MM.1S (cell line): Measurements from ENCODE around the gene LBR.

Experiments
- DNase-seq: peaks from one replicate; pipeline ENCODE4 v3.0.0-alpha.2; 2015
- H2AFZ ChIP-seq: fragments of 300-600 bp; sonication (generic); 2 replicates; pipeline ENCODE4 v1.6.0; 2016; ENCODE audit warnings: antibody characterized with exemption, low read length
- H3F3A ChIP-seq: fragments of 300-600 bp; sonication (generic); 2 replicates; pipeline ENCODE4 v1.6.1; 2016; ENCODE audit warnings: mild to moderate bottlenecking, antibody characterized with exemption, low read length, moderate library complexity, mixed read lengths; ENCODE audit not compliant: insufficient read depth
- H3K27ac ChIP-seq: fragments of 300-600 bp; sonication (generic); 2 replicates; pipeline ENCODE4 v1.5.1; 2016; ENCODE audit warnings: mild to moderate bottlenecking, low read length
- H3K27me3 ChIP-seq: fragments of 300-600 bp; sonication (generic); replicated peaks from 2 replicates; pipeline ENCODE4 v1.6.0; 2016; ENCODE audit warnings: low read length; ENCODE audit not compliant: insufficient read depth
- H3K36me3 ChIP-seq: fragments of 300-600 bp; sonication (generic); replicated peaks from 2 replicates; pipeline ENCODE4 v1.6.1; 2016; ENCODE audit warnings: mild to moderate bottlenecking, low read length, mixed read lengths; ENCODE audit not compliant: insufficient read depth
- H3K4me1 ChIP-seq: fragments of 300-600 bp; sonication (generic); 2 replicates; pipeline ENCODE4 v1.6.1; 2016; ENCODE audit warnings: low read length, mixed read lengths
- H3K4me2 ChIP-seq: fragments of 300-600 bp; sonication (generic); 2 replicates; pipeline ENCODE4 v1.6.0; 2016; ENCODE audit warnings: low read depth, low read length
- H3K4me3 ChIP-seq: fragments of 300-600 bp; sonication (generic); 2 replicates; pipeline ENCODE4 v1.5.1; 2016; ENCODE audit warnings: low read length, mixed read lengths
- H3K79me2 ChIP-seq: fragments of 300-600 bp; sonication (generic); 2 replicates; pipeline ENCODE4 v1.6.1; 2016; ENCODE audit warnings: mixed run types, low read length, mixed read lengths
- H3K9ac ChIP-seq: fragments of 300-600 bp; sonication (generic); 2 replicates; pipeline ENCODE4 v1.6.1; 2016; ENCODE audit warnings: low read length, mixed read lengths
- H3K9me2 ChIP-seq: fragments of 300-600 bp; sonication (generic); replicated peaks from 2 replicates; pipeline ENCODE4 v1.6.1; 2016; ENCODE audit warnings: mild to moderate bottlenecking, low read length, mixed read lengths; ENCODE audit not compliant: insufficient read depth
- H3K9me3 ChIP-seq: fragments of 300-600 bp; sonication (generic); replicated peaks from 2 replicates; pipeline ENCODE4 v1.6.1; 2016; ENCODE audit warnings: mild to moderate bottlenecking, low read length, mixed read lengths; ENCODE audit not compliant: insufficient read depth
- H4K20me1 ChIP-seq: fragments of 300-600 bp; sonication (generic); 2 replicates; pipeline ENCODE4 v1.6.1; 2016; ENCODE audit warnings: mild to moderate bottlenecking, low read length, moderate library complexity, mixed read lengths; ENCODE audit not compliant: insufficient read depth
- CTCF ChIP-seq: fragments of 300-600 bp; sonication (generic); IDR thresholded peaks from 2 replicates; pipeline ENCODE4 v1.5.1; 2016; ENCODE audit warnings: antibody characterized with exemption, low read length, mixed read lengths
- EZH2 ChIP-seq: fragments of 300-600 bp; sonication (generic); optimal IDR thresholded peaks from 2 replicates; pipeline ENCODE3; 2017; ENCODE audit warnings: low read depth, mild to moderate bottlenecking, antibody characterized with exemption, low read length, mixed read lengths
- EZH2phosphoT487 ChIP-seq: fragments of 300-600 bp; sonication (generic); IDR thresholded peaks from 2 replicates; pipeline ENCODE4 v1.6.1; 2018; ENCODE audit warnings: antibody characterized with exemption, low read length

The LBR gene

DNA sequence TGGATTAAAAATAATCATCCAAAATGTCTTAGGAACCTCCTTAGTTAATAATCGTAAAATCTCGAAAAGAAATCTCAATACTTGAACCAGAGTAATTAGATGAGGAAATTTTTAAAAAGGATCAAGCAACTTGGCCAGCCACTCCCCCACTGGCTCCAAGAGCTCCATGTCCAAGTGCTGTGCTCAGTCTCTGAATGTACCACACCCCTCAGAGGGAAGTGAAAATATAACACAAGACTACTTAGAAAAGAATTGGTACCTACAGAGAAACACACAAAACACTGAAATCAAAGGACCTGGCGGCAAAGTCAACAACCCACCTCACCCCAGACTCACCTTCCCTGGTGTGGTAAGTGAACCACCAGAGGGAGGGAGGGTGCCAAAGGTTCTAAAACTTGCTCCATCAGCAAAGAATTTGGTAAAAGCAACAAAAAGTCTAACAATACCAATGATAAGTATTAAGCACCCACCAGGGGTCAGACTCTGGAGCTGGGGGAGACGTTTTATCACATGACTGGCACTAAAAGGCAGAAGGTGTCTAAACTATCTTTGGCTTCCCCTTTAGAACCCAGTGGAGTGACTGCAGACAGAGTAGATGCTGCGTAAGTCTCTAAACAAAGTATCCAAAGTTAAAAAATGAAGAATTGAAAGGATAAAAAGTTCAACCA is 14.0 kb downstream of the LBR start:
- no peak for DNase-seq
- peaks cover 89% of the 10 kb centered on the region for H3K79me2 ChIP-seq
- H2AFZ ChIP-seq = no peak overlapping the region
- H3K36me3 ChIP-seq = peaks cover 67% of the 10 kb centered on the region
- H3K4me2 ChIP-seq = no peak overlapping the region
- H3K4me3 ChIP-seq = no peak overlapping the region
- H3K27me3 ChIP-seq = no peaks in the 10 kb centered on the region
- TF ChIP-seq CTCF (no peak), EZH2 (no peak), EZH2phosphoT487 (no peak)
- H3K9ac ChIP-seq = no peak overlapping the region
- H3K9me2 ChIP-seq = no peaks in the 10 kb centered on the region
- no peaks in the 10 kb centered on the region for H3F3A ChIP-seq
- 0 out of 2 replicates have a peak, but pooled peaks cover 5% of the 10 kb centered on the region for H4K20me1 ChIP-seq
- H3K9me3 ChIP-seq = no peaks in the 10 kb centered on the region
- no peak overlapping the region for H3K27ac ChIP-seq
- no peaks in the 10 kb centered on the region for H3K4me1 ChIP-seq

- Histone ChIP-seq H3K4me2 (no peak overlapping the region), H3F3A (no peaks in the 10 kb centered on the region), H3K9me2 (no peaks in the 10 kb centered on the region), H3K9me3 (no peaks in the 10 kb centered on the region), H3K79me2 (peaks cover 89% of the 10 kb centered on the region), H3K4me3 (no peak overlapping the region), H3K27ac (no peak overlapping the region), H3K9ac (no peak overlapping the region), H3K27me3 (no peaks in the 10 kb centered on the region), H2AFZ (no peak overlapping the region), H3K36me3 (peaks cover 59% of the 10 kb centered on the region), H3K4me1 (no peaks in the 10 kb centered on the region), H4K20me1 (0 out of 2 replicates have a peak, but pooled peaks cover 5% of the 10 kb centered on the region)
- DNase-seq = no peak
- no peak for TF ChIP-seq CTCF
- TF ChIP-seq EZH2phosphoT487 = no peak
- no peak for TF ChIP-seq EZH2
Observed at GRCh38 chr1:225412803-225413351, 15.0 kb downstream of the LBR start.

- Histone ChIP-seq H3K9me2 (no peaks in the 10 kb centered on the region), H3K27me3 (no peaks in the 10 kb centered on the region), H3K27ac (no peak overlapping the region), H3K36me3 (peaks cover 59% of the 10 kb centered on the region), H3K4me1 (no peaks in the 10 kb centered on the region), H2AFZ (no peak overlapping the region), H3F3A (no peaks in the 10 kb centered on the region), H3K9me3 (no peaks in the 10 kb centered on the region), H3K79me2 (peaks cover 89% of the 10 kb centered on the region), H4K20me1 (0 out of 2 replicates have a peak, but pooled peaks cover 5% of the 10 kb centered on the region), H3K4me3 (no peak overlapping the region), H3K9ac (no peak overlapping the region), H3K4me2 (no peak overlapping the region)
- no peak for TF ChIP-seq EZH2
- TF ChIP-seq EZH2phosphoT487 = no peak
- TF ChIP-seq CTCF = no peak
- DNase-seq = no peak
Observed at GRCh38 chr1:225412321-225412720, 15.5 kb downstream of the LBR start.
